Liver (tissue), 9 donors: ENCODE results near the gene ASF1B. TPM values are rescaled to one million over a fixed set of nuclear protein-coding genes. Genes with fewer than 3 reads are reported as not detected.

Experiments
- DNase-seq: peaks from one replicate; pipeline ENCODE4 v3.0.0-alpha.2; 2017; ENCODE audit warnings: low spot score
- H3K27ac ChIP-seq, 2 donors: one replicate each; pipeline ENCODE4 v1.7.0; 2013; ENCODE audit warnings: inconsistent platforms in 2 of 2, low read length in 2 of 2, control low read depth in 1 of 2, low read depth in 1 of 2, mild to moderate bottlenecking in 1 of 2
- H3K27me3 ChIP-seq, 4 donors: one replicate each; pipeline versions ENCODE4 v1.6.1 to v1.7.0; 2013; ENCODE audit warnings: low read length in 3 of 4, inconsistent platforms in 1 of 4, mild to moderate bottlenecking in 1 of 4, moderate library complexity in 1 of 4; ENCODE audit not compliant: control insufficient read depth in 4 of 4, insufficient read depth in 4 of 4
- H3K36me3 ChIP-seq, 4 donors: one replicate each; pipeline versions ENCODE4 v1.6.1 to v1.7.0; 2013; ENCODE audit warnings: low read length in 3 of 4, mild to moderate bottlenecking in 3 of 4, low read depth in 1 of 4, moderate library complexity in 1 of 4; ENCODE audit not compliant: control insufficient read depth in 4 of 4, insufficient read depth in 3 of 4
- H3K4me1 ChIP-seq, 4 donors: one replicate each; pipeline versions ENCODE4 v1.6.1 to v1.7.0; 2013; ENCODE audit warnings: low read length in 3 of 4, mild to moderate bottlenecking in 3 of 4, moderate library complexity in 1 of 4; ENCODE audit not compliant: control insufficient read depth in 4 of 4, insufficient read depth in 4 of 4
- H3K4me3 ChIP-seq, 3 donors: one replicate each; pipeline versions ENCODE4 v1.6.1 to v1.7.0; 2013; ENCODE audit warnings: low read length in 3 of 3, control low read depth in 1 of 3, low read depth in 1 of 3, mild to moderate bottlenecking in 1 of 3
- H3K9ac ChIP-seq, 2 donors: one replicate each; pipeline ENCODE4 v1.7.0; 2013; ENCODE audit warnings: low read length in 2 of 2, mild to moderate bottlenecking in 2 of 2, moderate library complexity in 2 of 2, control low read depth in 1 of 2, low read depth in 1 of 2
- H3K9me3 ChIP-seq, 4 donors: one replicate each; pipeline versions ENCODE4 v1.6.1 to v1.7.0; 2013; ENCODE audit warnings: low read length in 3 of 4; ENCODE audit not compliant: control insufficient read depth in 4 of 4
- EGR1 ChIP-seq, 2 donors: IDR thresholded peaks; 2 replicates each; pipeline ENCODE4 v1.6.1; 2016 to 2018; ENCODE audit warnings: antibody characterized with exemption in 2 of 2, low read depth in 2 of 2
- FOXA2 ChIP-seq: IDR thresholded peaks from 2 replicates; pipeline ENCODE4 v1.6.1; 2016; ENCODE audit warnings: antibody characterized with exemption
- GABPA ChIP-seq, 2 donors: IDR thresholded peaks in 1 of 2; conservative IDR thresholded peaks in 1 of 2; 2 replicates each; pipeline ENCODE4 v1.6.1; 2016; ENCODE audit warnings: antibody characterized with exemption in 2 of 2, mild to moderate bottlenecking in 1 of 2, moderate library complexity in 1 of 2
- HNF4A ChIP-seq, 2 donors: conservative IDR thresholded peaks; 2 replicates each; pipeline ENCODE4 v1.6.1; 2016; ENCODE audit warnings: antibody characterized with exemption in 2 of 2, mild to moderate bottlenecking in 2 of 2
- HNF4G ChIP-seq: IDR thresholded peaks from 2 replicates; pipeline ENCODE4 v1.6.1; 2016; ENCODE audit warnings: antibody characterized with exemption
- JUND ChIP-seq, 2 donors: IDR thresholded peaks; 2 replicates each; pipeline ENCODE4 v1.6.1; 2016; ENCODE audit warnings: antibody characterized with exemption in 2 of 2
- NR2F2 ChIP-seq: IDR thresholded peaks from 2 replicates; pipeline ENCODE4 v1.6.1; 2016; ENCODE audit warnings: antibody characterized with exemption
- RAD21 ChIP-seq, 2 donors: IDR thresholded peaks; 2 replicates each; pipeline ENCODE4 v1.6.1; 2016; ENCODE audit warnings: antibody characterized with exemption in 2 of 2, mild to moderate bottlenecking in 2 of 2
- RXRA ChIP-seq, 2 donors: IDR thresholded peaks; 2 replicates each; pipeline ENCODE4 v1.6.1; 2017 to 2018; ENCODE audit warnings: antibody characterized with exemption in 2 of 2, mild to moderate bottlenecking in 1 of 2
- SP1 ChIP-seq: IDR thresholded peaks from 2 replicates; pipeline ENCODE4 v1.6.1; 2018; ENCODE audit warnings: antibody characterized with exemption, mild to moderate bottlenecking
- TAF1 ChIP-seq: conservative IDR thresholded peaks from 2 replicates; pipeline ENCODE4 v1.6.1; 2016; ENCODE audit warnings: antibody characterized with exemption, mild to moderate bottlenecking
- YY1 ChIP-seq: IDR thresholded peaks from 2 replicates; pipeline ENCODE4 v1.6.1; 2016; ENCODE audit warnings: antibody characterized with exemption, mild to moderate bottlenecking
- WGBS: extraction: QIAGEN DNeasy Blood & Tissue Kit; methylation state at CpG from one replicate; pipeline ENCODE4 v1.1.7; 2013; 5-methylcytosine and 5-hydroxymethylcytosine counted together
- polyA plus RNA-seq, 2 donors: library from polyadenylated mRNA; stranded (reverse) in 1 of 2; unstranded in 1 of 2; fragments of 200-250 nt in 1 of 2; fragments of >200 nt in 1 of 2; fragmentation: Nextera tagmentation in 1 of 2; extraction: Ambion mirVana in 1 of 2; gene quantifications; one replicate each; pipeline versions ENCODE4 v1.2.1 to v1.2.3, GENCODE V29; 2013 to 2015
- total RNA-seq, 2 donors: library from RNA; depleted of rRNA; stranded (reverse); fragments of >200 nt; gene quantifications; one replicate each; pipeline ENCODE4 v1.2.3, GENCODE V29; 2014
- TF ChIP-seq, protein P1 (sequence below): IDR thresholded peaks from 2 replicates; pipeline ENCODE4 v1.6.1; 2016; ENCODE audit warnings: antibody characterized with exemption
- TF ChIP-seq, protein P2 (sequence below): fragments of 150-350 bp; IDR thresholded peaks from 2 replicates; pipeline ENCODE4 v1.5.1; 2017; ENCODE audit warnings: improper control_type of control experiment, low read depth, low read length; ENCODE audit not compliant: missing input control
- TF ChIP-seq, protein P3 (sequence below): IDR thresholded peaks from 2 replicates; pipeline ENCODE4 v1.6.1; 2016; ENCODE audit warnings: antibody characterized with exemption
- donor health status: healthy.
- donor health status: healthy.
- donor health status: healthy.
- donor health status: healthy.
- donor health status: healthy.

ASF1B gene
- total and polyA plus RNA-seq, 4 donors: 0.25 to 20.5 (median 1.6) TPM

DNA sequence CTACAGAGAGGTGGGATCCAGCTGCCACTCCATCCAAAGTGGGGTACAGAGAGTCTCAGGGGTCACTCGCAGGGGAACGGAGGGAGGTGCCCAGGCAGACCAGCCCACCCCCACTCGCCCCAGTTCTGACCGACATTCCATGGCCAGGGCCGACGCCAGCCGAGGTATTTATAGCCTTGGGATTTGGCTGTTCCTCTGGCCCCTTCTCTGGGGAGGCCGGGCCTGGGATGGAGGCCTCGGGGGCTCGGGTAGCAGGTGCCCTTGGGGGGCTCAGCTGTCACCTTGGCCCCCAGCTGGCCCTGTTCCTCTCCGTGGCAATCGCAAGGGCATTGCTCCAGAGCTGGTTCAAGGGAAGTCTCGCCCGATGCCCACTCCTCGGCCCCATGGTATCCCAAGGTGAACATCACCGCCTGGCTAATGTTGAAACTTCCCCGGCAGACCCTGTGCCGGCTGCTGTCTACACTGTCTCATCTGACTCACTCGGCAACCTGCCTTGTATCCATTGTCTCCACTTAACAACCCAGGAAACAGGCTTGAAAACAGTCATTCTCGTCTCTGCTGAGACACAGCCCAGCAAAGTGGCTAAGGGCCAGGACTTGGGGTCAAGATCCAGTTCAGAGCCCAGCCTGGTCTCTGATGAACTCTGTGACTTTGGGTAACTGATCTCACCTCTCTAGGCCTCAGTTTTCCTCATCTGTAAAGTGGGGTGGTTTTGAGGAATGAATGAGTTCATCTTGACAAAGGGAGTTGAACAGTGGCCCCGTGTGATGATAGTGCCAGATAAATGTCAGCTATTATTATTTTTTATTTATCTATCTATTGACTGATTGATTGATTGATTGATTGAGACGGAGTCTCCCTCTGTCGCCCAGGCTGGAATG is 28.6 kb downstream of the ASF1B start:
- no peaks in the 10 kb centered on the region for H3K27me3 ChIP-seq
- DNase-seq: no peak
- H3K4me3 ChIP-seq: no peak overlapping the region
- no peaks in the 10 kb centered on the region for H3K9me3 ChIP-seq
- peak overlapping the region; percentile 1 to 20 for H3K27ac ChIP-seq
- TF ChIP-seq NR2F2 (peak; percentile 19), RAD21 (IDR thresholded peaks at IDR 0.05) (no peak), TAF1 (no peak), JUND (IDR thresholded peaks at IDR 0.05) (no peak), GABPA (IDR thresholded peaks at IDR 0.05 in 1 of 2, conservative IDR thresholded peaks at IDR 0.05 in 1 of 2) (no peak), RXRA (IDR thresholded peaks at IDR 0.05) (peak in 1 of 2 donors; percentile 54), HNF4A (conservative IDR thresholded peaks at IDR 0.05) (peak in 1 of 2 donors; percentile 7), YY1 (no peak), SP1 (no peak)
- TF ChIP-seq, protein P1, sequence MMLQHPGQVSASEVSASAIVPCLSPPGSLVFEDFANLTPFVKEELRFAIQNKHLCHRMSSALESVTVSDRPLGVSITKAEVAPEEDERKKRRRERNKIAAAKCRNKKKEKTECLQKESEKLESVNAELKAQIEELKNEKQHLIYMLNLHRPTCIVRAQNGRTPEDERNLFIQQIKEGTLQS: no peak
- 84% methylated on average over 23 of the region's 23 CpGs for WGBS
- no peak overlapping the region for H3K9ac ChIP-seq
- peaks cover 8 to 18% (median 13%) of the 10 kb centered on the region in 4 donors for H3K4me1 ChIP-seq
- H3K36me3 ChIP-seq: peaks cover 11 to 23% (median 15%) of the 10 kb centered on the region in 4 donors

DNA sequence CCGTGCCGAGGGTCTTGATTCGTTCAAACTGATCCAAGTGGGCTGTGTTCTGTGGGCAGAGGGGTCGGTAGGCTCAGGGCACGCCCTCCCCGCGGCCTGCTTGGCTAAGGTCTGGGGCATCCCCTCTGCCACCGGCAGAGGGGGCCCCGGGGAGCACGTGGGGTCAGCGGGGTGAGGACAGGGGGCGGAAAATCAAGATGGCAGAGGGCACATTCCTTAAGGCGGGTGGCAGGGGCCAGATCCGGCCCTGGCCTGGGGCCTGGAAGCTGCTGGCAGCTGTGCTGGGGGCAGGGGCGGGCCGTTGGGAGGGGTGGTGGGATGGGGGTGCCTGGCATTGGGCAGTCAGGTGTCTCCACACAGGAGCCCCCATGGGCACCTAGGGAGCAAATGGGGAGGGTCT is 29.5 kb downstream of the ASF1B start:
- 94% methylated on average over 16 of the region's 16 CpGs for WGBS
- H3K9me3 ChIP-seq: no peaks in the 10 kb centered on the region
- DNase-seq: no peak
- H3K4me3 ChIP-seq: no peak overlapping the region
- no peak overlapping the region for H3K9ac ChIP-seq
- H3K27me3 ChIP-seq: no peaks in the 10 kb centered on the region
- H3K4me1 ChIP-seq: peaks cover 2 to 10% (median 6%) of the 10 kb centered on the region in 4 donors
- TF ChIP-seq HNF4G (no peak), JUND (IDR thresholded peaks at IDR 0.05) (no peak), EGR1 (IDR thresholded peaks at IDR 0.05; ENCODE audit: low read depth in 2 of 2) (no peak)
- TF ChIP-seq, protein P1: no peak
- TF ChIP-seq, protein P2, sequence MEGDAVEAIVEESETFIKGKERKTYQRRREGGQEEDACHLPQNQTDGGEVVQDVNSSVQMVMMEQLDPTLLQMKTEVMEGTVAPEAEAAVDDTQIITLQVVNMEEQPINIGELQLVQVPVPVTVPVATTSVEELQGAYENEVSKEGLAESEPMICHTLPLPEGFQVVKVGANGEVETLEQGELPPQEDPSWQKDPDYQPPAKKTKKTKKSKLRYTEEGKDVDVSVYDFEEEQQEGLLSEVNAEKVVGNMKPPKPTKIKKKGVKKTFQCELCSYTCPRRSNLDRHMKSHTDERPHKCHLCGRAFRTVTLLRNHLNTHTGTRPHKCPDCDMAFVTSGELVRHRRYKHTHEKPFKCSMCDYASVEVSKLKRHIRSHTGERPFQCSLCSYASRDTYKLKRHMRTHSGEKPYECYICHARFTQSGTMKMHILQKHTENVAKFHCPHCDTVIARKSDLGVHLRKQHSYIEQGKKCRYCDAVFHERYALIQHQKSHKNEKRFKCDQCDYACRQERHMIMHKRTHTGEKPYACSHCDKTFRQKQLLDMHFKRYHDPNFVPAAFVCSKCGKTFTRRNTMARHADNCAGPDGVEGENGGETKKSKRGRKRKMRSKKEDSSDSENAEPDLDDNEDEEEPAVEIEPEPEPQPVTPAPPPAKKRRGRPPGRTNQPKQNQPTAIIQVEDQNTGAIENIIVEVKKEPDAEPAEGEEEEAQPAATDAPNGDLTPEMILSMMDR: no peak
- H3K27ac ChIP-seq: no peak overlapping the region
- H3K36me3 ChIP-seq: peaks cover 13 to 29% (median 21%) of the 10 kb centered on the region in 4 donors

DNA sequence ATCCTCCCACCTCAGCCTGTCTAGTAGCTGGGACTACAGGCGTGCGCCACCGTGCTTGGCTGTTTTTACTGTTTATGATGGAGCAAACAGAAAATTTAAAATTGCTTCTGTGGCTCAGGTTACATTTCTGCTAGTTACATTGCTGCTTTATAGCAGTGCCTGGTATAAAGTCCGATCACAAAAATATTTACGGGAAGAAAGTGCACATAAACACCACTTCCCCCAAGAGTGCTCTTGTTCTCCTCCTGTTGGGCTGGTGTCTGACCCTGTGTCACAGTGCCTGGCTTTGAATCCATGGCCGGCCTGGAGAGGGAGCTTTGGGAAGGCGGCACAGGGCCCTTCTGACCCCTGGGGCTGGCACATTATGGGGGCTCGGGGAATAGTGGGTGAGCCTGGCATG is 30.7 kb downstream of the ASF1B start:
- H3K4me3 ChIP-seq: no peak overlapping the region
- H3K27ac ChIP-seq: no peak overlapping the region
- H3K9me3 ChIP-seq: no peaks in the 10 kb centered on the region
- H3K27me3 ChIP-seq: no peaks in the 10 kb centered on the region
- H3K4me1 ChIP-seq: peaks cover 0 to 6% (median 1%) of the 10 kb centered on the region in 4 donors
- H3K36me3 ChIP-seq: peaks cover 13 to 36% (median 23%) of the 10 kb centered on the region in 4 donors
- no peak overlapping the region for H3K9ac ChIP-seq
- TF ChIP-seq, protein P2: no peak
- TF ChIP-seq NR2F2: no peak
- TF ChIP-seq RAD21 (IDR thresholded peaks at IDR 0.05): no peak
- no peak for TF ChIP-seq TAF1
- TF ChIP-seq, protein P3, sequence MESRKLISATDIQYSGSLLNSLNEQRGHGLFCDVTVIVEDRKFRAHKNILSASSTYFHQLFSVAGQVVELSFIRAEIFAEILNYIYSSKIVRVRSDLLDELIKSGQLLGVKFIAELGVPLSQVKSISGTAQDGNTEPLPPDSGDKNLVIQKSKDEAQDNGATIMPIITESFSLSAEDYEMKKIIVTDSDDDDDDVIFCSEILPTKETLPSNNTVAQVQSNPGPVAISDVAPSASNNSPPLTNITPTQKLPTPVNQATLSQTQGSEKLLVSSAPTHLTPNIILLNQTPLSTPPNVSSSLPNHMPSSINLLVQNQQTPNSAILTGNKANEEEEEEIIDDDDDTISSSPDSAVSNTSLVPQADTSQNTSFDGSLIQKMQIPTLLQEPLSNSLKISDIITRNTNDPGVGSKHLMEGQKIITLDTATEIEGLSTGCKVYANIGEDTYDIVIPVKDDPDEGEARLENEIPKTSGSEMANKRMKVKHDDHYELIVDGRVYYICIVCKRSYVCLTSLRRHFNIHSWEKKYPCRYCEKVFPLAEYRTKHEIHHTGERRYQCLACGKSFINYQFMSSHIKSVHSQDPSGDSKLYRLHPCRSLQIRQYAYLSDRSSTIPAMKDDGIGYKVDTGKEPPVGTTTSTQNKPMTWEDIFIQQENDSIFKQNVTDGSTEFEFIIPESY: no peak
- no peak for TF ChIP-seq GABPA (IDR thresholded peaks at IDR 0.05 in 1 of 2, conservative IDR thresholded peaks at IDR 0.05 in 1 of 2)
- TF ChIP-seq EGR1 (IDR thresholded peaks at IDR 0.05; ENCODE audit: low read depth in 2 of 2): no peak
- TF ChIP-seq RXRA (IDR thresholded peaks at IDR 0.05): no peak
- TF ChIP-seq, protein P1: no peak
- TF ChIP-seq FOXA2: no peak
- TF ChIP-seq HNF4A (conservative IDR thresholded peaks at IDR 0.05): no peak
- no peak for DNase-seq
- WGBS: 83% methylated on average over 8 of the region's 8 CpGs
